Sigmoid colon (tissue), 7 donors: Measurements from ENCODE around the gene BARX2. TPM values are rescaled to one million over a fixed set of nuclear protein-coding genes. Genes with fewer than 3 reads are reported as not detected.

ENCODE experiments used
- DNase-seq: peaks from one replicate; pipeline ENCODE4 v3.0.0-alpha.2; 2019
- H3K27ac ChIP-seq, 4 donors: fragments of 200-600 bp; sonication (generic); one replicate each; pipeline ENCODE4 v1.5.1; 2016 to 2019; ENCODE audit warnings: mild to moderate bottlenecking in 1 of 4
- H3K27me3 ChIP-seq, 3 donors: fragments of 200-600 bp; sonication (generic); one replicate each; pipeline ENCODE4 v1.5.1; 2019; ENCODE audit warnings: mild to moderate bottlenecking in 1 of 3
- H3K36me3 ChIP-seq, 4 donors: fragments of 200-600 bp; sonication (generic); one replicate each; pipeline ENCODE4 v1.5.1; 2016 to 2019
- H3K4me1 ChIP-seq, 4 donors: fragments of 200-600 bp; sonication (generic); one replicate each; pipeline ENCODE4 v1.5.1; 2017 to 2019
- H3K4me3 ChIP-seq, 4 donors: fragments of 200-600 bp; sonication (generic); one replicate each; pipeline ENCODE4 v1.5.1; 2017 to 2019; ENCODE audit warnings: mild to moderate bottlenecking in 2 of 4, moderate library complexity in 1 of 4
- H3K9me3 ChIP-seq, 4 donors: fragments of 200-600 bp in 3 of 4; sonication (generic) in 3 of 4; one replicate each; pipeline versions ENCODE4 v1.5.1 to v1.6.1; 2013 to 2019
- CTCF ChIP-seq, 4 experiments: fragments of 450-650 bp in 3 of 4; fragments of 200-600 bp in 1 of 4; IDR thresholded peaks; one replicate each; pipeline ENCODE4 v1.5.1; 2016 to 2019; ENCODE audit warnings: antibody characterized with exemption in 4 of 4, mild to moderate bottlenecking in 3 of 4, moderate library complexity in 2 of 4
- EP300 ChIP-seq, 4 donors: sonication (generic); formaldehyde crosslinking; IDR thresholded peaks; one replicate each; pipeline ENCODE4 v1.6.1; 2017; ENCODE audit warnings: antibody characterized with exemption in 4 of 4
- POLR2A ChIP-seq, 2 donors: fragments of 450-650 bp; IDR thresholded peaks; one replicate each; pipeline ENCODE4 v1.6.1; 2016; ENCODE audit warnings: antibody characterized with exemption in 2 of 2, mild to moderate bottlenecking in 2 of 2, moderate library complexity in 2 of 2
- POLR2AphosphoS5 ChIP-seq, 4 donors: sonication (generic); formaldehyde crosslinking; IDR thresholded peaks; one replicate each; pipeline ENCODE4 v1.6.1; 2017; ENCODE audit warnings: antibody characterized with exemption in 4 of 4
- WGBS, 2 donors: extraction: QIAGEN DNeasy Blood & Tissue Kit; methylation state at CpG; one replicate each; pipeline ENCODE4 v1.1.7; 2013; 5-methylcytosine and 5-hydroxymethylcytosine counted together
- intact Hi-C: fragments of 100-400 bp; cut with DNase I; formaldehyde crosslinking; loops from one replicate; pipeline ENCODE4 v1.15.1; 2023
- polyA plus RNA-seq, 3 donors: library from polyadenylated mRNA; stranded (reverse); fragments of 200-250 nt; gene quantifications; one replicate each; pipeline ENCODE4 v1.2.3, GENCODE V29; 2013
- total RNA-seq, 4 donors: library from RNA; depleted of rRNA; stranded (reverse); fragments of >200 nt; gene quantifications; one replicate each; pipeline ENCODE4 v1.1.0, GENCODE V29; 2016
- donor health status: healthy with polysubstance abuse.
- donor health status: Bipolar disorder and iron deficiency.
- donor health status: healthy.

Gene BARX2
- total and polyA plus RNA-seq, 7 donors = 10.0 to 19.7 (median 12.0) TPM; not detected in 4

- WGBS, 2 donors = 72 to 76% methylated on average over 2 of the region's 2 CpGs
- Histone ChIP-seq H3K4me1 (peaks cover 0 to 9% (median 7%) of the 10 kb centered on the region in 4 donors), H3K4me3 (no peak overlapping the region), H3K27me3 (peaks cover 13 to 81% (median 32%) of the 10 kb centered on the region in 3 donors), H3K9me3 (no peaks in the 10 kb centered on the region), H3K36me3 (no peaks in the 10 kb centered on the region), H3K27ac (no peak overlapping the region)
- DNase-seq = no peak
- TF ChIP-seq POLR2AphosphoS5 (IDR thresholded peaks at IDR 0.05) (no peak), POLR2A (IDR thresholded peaks at IDR 0.05) (no peak), EP300 (IDR thresholded peaks at IDR 0.05) (no peak), CTCF (IDR thresholded peaks at IDR 0.05) (no peak)
- intact Hi-C loops = no loop called here
Measured at GRCh38 chr11:129380413-129380812, 4.8 kb downstream of the BARX2 start.

GRCh38 chr11:129382583-129382982 is 6.9 kb downstream of the BARX2 start:
- no peak overlapping the region for H3K4me3 ChIP-seq
- TF ChIP-seq EP300 (IDR thresholded peaks at IDR 0.05) = no peak
- no peak for TF ChIP-seq CTCF (IDR thresholded peaks at IDR 0.05)
- no peak for TF ChIP-seq POLR2A (IDR thresholded peaks at IDR 0.05)
- TF ChIP-seq POLR2AphosphoS5 (IDR thresholded peaks at IDR 0.05) = no peak
- intact Hi-C loops = no loop called here
- DNase-seq = no peak
- no peaks in the 10 kb centered on the region for H3K36me3 ChIP-seq
- H3K4me1 ChIP-seq = no peaks in the 10 kb centered on the region
- H3K27ac ChIP-seq = no peak overlapping the region
- no peaks in the 10 kb centered on the region for H3K9me3 ChIP-seq
- 89 to 95% methylated on average over 7 of the region's 7 CpGs for WGBS, 2 donors
- peaks cover 0 to 66% (median 15%) of the 10 kb centered on the region in 3 donors for H3K27me3 ChIP-seq

- Histone ChIP-seq H3K36me3 (no peaks in the 10 kb centered on the region), H3K27me3 (peaks cover 0 to 66% (median 10%) of the 10 kb centered on the region in 3 donors), H3K4me3 (no peak overlapping the region), H3K4me1 (no peaks in the 10 kb centered on the region), H3K27ac (no peak overlapping the region), H3K9me3 (no peaks in the 10 kb centered on the region)
- intact Hi-C loops = no loop called here
- no peak for DNase-seq
- 37 to 61% methylated on average over 3 of the region's 3 CpGs for WGBS, 2 donors
- no peak for TF ChIP-seq POLR2A (IDR thresholded peaks at IDR 0.05)
- no peak for TF ChIP-seq EP300 (IDR thresholded peaks at IDR 0.05)
- TF ChIP-seq POLR2AphosphoS5 (IDR thresholded peaks at IDR 0.05) = no peak
- TF ChIP-seq CTCF (IDR thresholded peaks at IDR 0.05) = no peak
Measured at GRCh38 chr11:129383060-129383459, 7.4 kb downstream of the BARX2 start.

GRCh38 chr11:129383502-129383901 is 7.9 kb downstream of the BARX2 start:
- H3K27me3 ChIP-seq = peaks cover 0 to 66% (median 10%) of the 10 kb centered on the region in 3 donors
- H3K9me3 ChIP-seq = no peaks in the 10 kb centered on the region
- H3K4me3 ChIP-seq = no peak overlapping the region
- H3K27ac ChIP-seq = no peak overlapping the region
- WGBS, 2 donors = 92 to 93% methylated on average over 5 of the region's 5 CpGs
- intact Hi-C loops = no loop called here
- no peak for DNase-seq
- H3K4me1 ChIP-seq = no peaks in the 10 kb centered on the region
- H3K36me3 ChIP-seq = no peaks in the 10 kb centered on the region
- TF ChIP-seq POLR2A (IDR thresholded peaks at IDR 0.05) = no peak
- no peak for TF ChIP-seq CTCF (IDR thresholded peaks at IDR 0.05)
- no peak for TF ChIP-seq EP300 (IDR thresholded peaks at IDR 0.05)
- no peak for TF ChIP-seq POLR2AphosphoS5 (IDR thresholded peaks at IDR 0.05)

- WGBS, 2 donors = 80 to 91% methylated on average over 3 of the region's 3 CpGs
- Histone ChIP-seq H3K27me3 (peaks cover 0 to 66% (median 10%) of the 10 kb centered on the region in 3 donors), H3K36me3 (no peaks in the 10 kb centered on the region), H3K27ac (no peak overlapping the region), H3K4me1 (no peaks in the 10 kb centered on the region), H3K4me3 (no peak overlapping the region), H3K9me3 (no peaks in the 10 kb centered on the region)
- intact Hi-C loops = no loop called here
- no peak for TF ChIP-seq EP300 (IDR thresholded peaks at IDR 0.05)
- DNase-seq = no peak
Measured at GRCh38 chr11:129384415-129384814, 8.8 kb downstream of the BARX2 start.
